Progenitor cell of endocrine pancreas (in vitro differentiated cells): ENCODE measurements around the gene ATP5F1A. TPM values are rescaled to one million over a fixed set of nuclear protein-coding genes. Genes with fewer than 3 reads are reported as not detected.

Source experiments
- DNase-seq: peaks from one replicate; pipeline ENCODE4 v3.0.0; 2021; ENCODE audit warnings: low spot score; ENCODE audit not compliant: unreplicated experiment
- H3K27ac Mint-ChIP-seq: 2 replicates; pipeline ENCODE4 v1.8.0; 2021; ENCODE audit warnings: mild to moderate bottlenecking, moderate library complexity, mixed read lengths
- H3K27me3 Mint-ChIP-seq: 2 replicates; pipeline ENCODE4 v1.8.0; 2021; ENCODE audit warnings: mixed read lengths
- H3K36me3 Mint-ChIP-seq: 2 replicates; pipeline ENCODE4 v1.8.0; 2022; ENCODE audit warnings: mixed read lengths; ENCODE audit not compliant: insufficient read depth
- H3K4me1 Mint-ChIP-seq: 2 replicates; pipeline ENCODE4 v1.8.0; 2021; ENCODE audit warnings: low read depth, mixed read lengths
- H3K4me3 Mint-ChIP-seq: 2 replicates; pipeline ENCODE4 v1.8.0; 2021; ENCODE audit warnings: low read depth, mild to moderate bottlenecking, moderate library complexity, mixed read lengths
- H3K9me3 Mint-ChIP-seq: 2 replicates; pipeline ENCODE4 v1.8.0; 2021; ENCODE audit warnings: low read depth, mixed read lengths
- CTCF ChIP-seq: fragments of 200-600 bp; sonication (generic); IDR thresholded peaks from one replicate; pipeline ENCODE4 v1.5.0; 2021; ENCODE audit warnings: antibody characterized with exemption, mild to moderate bottlenecking; ENCODE audit not compliant: unreplicated experiment
- total RNA-seq: library from RNA; stranded (reverse); gene quantifications from 2 replicates; pipeline ENCODE4 v1.2.1, GENCODE V29; 2021

ATP5F1A gene
- total RNA-seq, 1 donor from 2014 or later, result 375 TPM

GRCh38 chr18:46070815-46071652, 27.1 kb downstream of the ATP5F1A start:
- H3K9me3 Mint-ChIP-seq, result no peaks in the 10 kb centered on the region
- TF ChIP-seq CTCF, result no peak
- H3K4me1 Mint-ChIP-seq, result no peaks in the 10 kb centered on the region
- H3K27ac Mint-ChIP-seq, result no peak overlapping the region
- peaks cover 10% of the 10 kb centered on the region for H3K27me3 Mint-ChIP-seq
- peak overlapping the region; percentile 67 for H3K4me3 Mint-ChIP-seq
- DNase-seq, result no peak
- H3K36me3 Mint-ChIP-seq, result no peaks in the 10 kb centered on the region

GRCh38 chr18:46070232-46070631, 27.9 kb downstream of the ATP5F1A start:
- DNase-seq, result no peak
- no peaks in the 10 kb centered on the region for H3K4me1 Mint-ChIP-seq
- no peak for TF ChIP-seq CTCF
- H3K36me3 Mint-ChIP-seq, result no peaks in the 10 kb centered on the region
- H3K4me3 Mint-ChIP-seq, result no peak overlapping the region
- no peak overlapping the region for H3K27ac Mint-ChIP-seq
- peaks cover 10% of the 10 kb centered on the region for H3K27me3 Mint-ChIP-seq
- H3K9me3 Mint-ChIP-seq, result no peaks in the 10 kb centered on the region

- H3K4me1 Mint-ChIP-seq, result no peaks in the 10 kb centered on the region
- no peak overlapping the region for H3K27ac Mint-ChIP-seq
- no peak for TF ChIP-seq CTCF
- H3K27me3 Mint-ChIP-seq, result peaks cover 10% of the 10 kb centered on the region
- no peaks in the 10 kb centered on the region for H3K9me3 Mint-ChIP-seq
- H3K36me3 Mint-ChIP-seq, result no peaks in the 10 kb centered on the region
- H3K4me3 Mint-ChIP-seq, result no peak overlapping the region
- DNase-seq, result no peak
Observed at GRCh38 chr18:46069524-46069923, 28.6 kb downstream of the ATP5F1A start.

DNA sequence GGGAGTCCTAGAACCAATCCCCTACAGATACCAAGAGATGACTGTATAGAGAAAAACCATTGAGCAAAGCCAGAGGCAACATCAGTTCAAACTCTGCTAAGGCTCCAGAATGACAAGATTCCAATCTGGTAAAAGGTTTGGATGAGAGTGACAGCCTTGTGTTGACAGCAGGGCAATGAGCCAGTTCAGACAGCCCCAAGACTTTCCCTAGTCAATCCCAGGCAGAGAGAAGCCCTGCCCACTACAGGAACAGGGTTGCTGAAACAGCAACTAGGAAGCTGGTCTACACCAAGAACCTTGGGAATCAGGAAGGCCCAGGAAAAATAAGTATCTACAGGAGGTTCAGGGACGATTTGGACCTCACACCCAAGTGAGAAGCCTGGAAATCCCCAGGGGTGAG, 29.3 kb downstream of the ATP5F1A start:
- Mint-ChIP-seq H3K36me3 (no peaks in the 10 kb centered on the region), H3K27ac (no peak overlapping the region), H3K4me1 (no peaks in the 10 kb centered on the region), H3K27me3 (peaks cover 10% of the 10 kb centered on the region), H3K9me3 (no peaks in the 10 kb centered on the region), H3K4me3 (no peak overlapping the region)
- no peak for DNase-seq
- TF ChIP-seq CTCF, result no peak

- H3K36me3 Mint-ChIP-seq, result no peaks in the 10 kb centered on the region
Observed at GRCh38 chr18:46067438-46068007, 30.6 kb downstream of the ATP5F1A start.

More at GRCh38 chr18:46067438-46068007, 30.6 kb downstream of the ATP5F1A start:
- no peak overlapping the region for H3K27ac Mint-ChIP-seq
- H3K27me3 Mint-ChIP-seq, result peaks cover 5% of the 10 kb centered on the region
- H3K4me1 Mint-ChIP-seq, result no peaks in the 10 kb centered on the region
- no peaks in the 10 kb centered on the region for H3K9me3 Mint-ChIP-seq
- no peak for TF ChIP-seq CTCF
- H3K4me3 Mint-ChIP-seq, result no peak overlapping the region
- no peak for DNase-seq
